Muscle of leg (tissue), 11 donors: Measurements from ENCODE around the gene ZNF618. TPM values are rescaled to one million over a fixed set of nuclear protein-coding genes. Genes with fewer than 3 reads are reported as not detected.
A peak's percentile ranks its signal among the peaks of the same experiment; 100 is the strongest.

ENCODE experiments used
- DNase-seq: peaks from one replicate; pipeline ENCODE4 v3.0.0; 2013
- H3K27ac ChIP-seq: one replicate; pipeline ENCODE4 v1.5.1; 2013; ENCODE audit warnings: mild to moderate bottlenecking, low read length, control low read depth
- H3K27me3 ChIP-seq: one replicate; pipeline ENCODE4 v1.6.1; 2013; ENCODE audit warnings: low read length; ENCODE audit not compliant: control insufficient read depth, insufficient read depth
- H3K36me3 ChIP-seq: one replicate; pipeline ENCODE4 v1.6.1; 2013; ENCODE audit warnings: low read length; ENCODE audit not compliant: control insufficient read depth, insufficient read depth
- H3K4me1 ChIP-seq: one replicate; pipeline ENCODE4 v1.6.1; 2013; ENCODE audit warnings: low read length; ENCODE audit not compliant: control insufficient read depth, insufficient read depth
- H3K4me3 ChIP-seq: one replicate; pipeline ENCODE4 v1.5.1; 2013; ENCODE audit warnings: low read length, control low read depth
- H3K9me3 ChIP-seq: replicated peaks from 2 replicates; pipeline ENCODE4 v1.6.1; 2013; ENCODE audit warnings: low read depth, low read length; ENCODE audit not compliant: control insufficient read depth
- WGBS: methylation state at CpG from one replicate; pipeline ENCODE4 v1.1.5; 2013; ENCODE audit warnings: missing lambda C conversion rate; ENCODE audit not compliant: insufficient coverage; 5-methylcytosine and 5-hydroxymethylcytosine counted together
- polyA plus RNA-seq, 8 donors: library from polyadenylated mRNA; unstranded; fragments of 120-200 nt; gene quantifications; one replicate each; pipeline versions ENCODE4 v1.2.1 to v1.2.3, GENCODE V29; 2013; ENCODE audit warnings: inconsistent platforms in 1 of 8, low replicate concordance in 1 of 8; ENCODE audit not compliant: insufficient read length in 8 of 8, insufficient read depth in 1 of 8
- total RNA-seq: library from RNA; stranded (reverse); fragments of 120-200 nt; gene quantifications from one replicate; pipeline ENCODE4 v1.2.4, GENCODE V29; 2013

ZNF618 gene
- total and polyA plus RNA-seq, 9 donors, result 6.4 to 21.8 (median 16.1) TPM

- Histone ChIP-seq H3K4me3 (no peak overlapping the region), H3K9me3 (peaks cover 2% of the 10 kb centered on the region), H3K36me3 (peaks cover 60% of the 10 kb centered on the region), H3K27me3 (peaks cover 2% of the 10 kb centered on the region), H3K4me1 (peaks cover 53% of the 10 kb centered on the region), H3K27ac (no peak overlapping the region)
- DNase-seq, result no peak
- 92% methylated on average over 9 of the region's 12 CpGs for WGBS
Observed at GRCh38 chr9:114001794-114002261, 125.7 kb downstream of the ZNF618 start.

DNA sequence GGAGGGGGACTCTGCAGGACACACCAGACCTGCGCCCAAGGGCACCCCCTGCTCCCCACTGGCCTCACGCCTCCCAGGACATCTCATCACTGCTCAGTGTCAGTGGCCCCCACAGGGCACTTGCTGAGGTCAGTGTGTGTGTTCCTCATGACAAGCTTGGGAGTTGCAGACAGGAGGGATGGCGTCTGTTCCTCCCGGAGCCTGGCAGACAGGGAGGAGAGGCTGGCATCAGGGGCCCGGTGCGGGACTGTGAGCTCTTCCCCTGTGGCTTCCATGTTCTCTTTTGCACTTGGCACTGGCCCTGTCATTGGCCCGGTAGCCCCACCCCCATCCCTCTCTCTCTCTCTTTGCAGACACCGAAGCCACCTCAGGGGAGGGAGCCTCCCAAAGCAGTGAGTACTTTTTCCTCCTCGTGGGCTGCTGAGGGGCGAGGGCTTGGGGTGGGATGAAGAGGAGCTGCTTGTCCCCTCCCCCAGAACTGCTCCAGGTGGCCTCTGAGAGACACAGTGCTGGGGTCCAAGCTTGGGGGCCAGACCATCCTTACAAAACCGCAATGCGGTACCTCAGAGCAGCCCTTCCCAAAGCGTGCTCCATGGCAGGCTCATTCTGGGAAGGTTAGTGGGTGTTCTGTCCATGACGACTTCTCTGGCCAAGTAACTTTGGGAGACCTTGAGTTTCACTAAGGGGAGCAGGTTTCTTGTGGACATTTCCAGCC lies 126.3 kb downstream of the ZNF618 start:
- H3K4me1 ChIP-seq, result peaks cover 51% of the 10 kb centered on the region
- H3K4me3 ChIP-seq, result no peak overlapping the region
- peaks cover 64% of the 10 kb centered on the region for H3K36me3 ChIP-seq
- WGBS, result 80% methylated on average over 4 of the region's 14 CpGs
- no peak overlapping the region for H3K27ac ChIP-seq
- no peak for DNase-seq
- H3K27me3 ChIP-seq, result peaks cover 2% of the 10 kb centered on the region
- H3K9me3 ChIP-seq, result peaks cover 2% of the 10 kb centered on the region

DNA sequence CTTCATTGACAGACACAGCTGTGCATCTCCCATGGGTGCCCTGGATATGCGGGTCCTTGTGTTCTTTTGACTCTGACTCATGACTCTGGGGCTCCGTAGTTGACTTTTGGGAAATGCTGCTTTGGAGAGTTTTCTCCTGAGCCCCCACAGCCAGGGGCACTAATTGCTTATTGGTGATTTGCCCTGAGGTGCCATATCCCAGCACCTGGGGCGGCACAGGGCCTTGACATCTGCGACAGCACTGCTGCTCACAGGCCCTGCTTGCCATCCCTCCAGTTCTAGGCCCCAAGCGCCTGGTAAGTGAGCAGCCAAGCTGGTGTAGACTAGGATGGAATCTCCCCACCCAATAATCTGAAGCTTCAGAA lies 126.9 kb downstream of the ZNF618 start:
- peaks cover 2% of the 10 kb centered on the region for H3K27me3 ChIP-seq
- peak overlapping the region; percentile 13 for H3K27ac ChIP-seq
- peaks cover 63% of the 10 kb centered on the region for H3K36me3 ChIP-seq
- H3K4me1 ChIP-seq, result peaks cover 46% of the 10 kb centered on the region
- DNase-seq, result no peak
- peaks cover 2% of the 10 kb centered on the region for H3K9me3 ChIP-seq
- 88% methylated on average over 4 of the region's 5 CpGs for WGBS
- no peak overlapping the region for H3K4me3 ChIP-seq

DNA sequence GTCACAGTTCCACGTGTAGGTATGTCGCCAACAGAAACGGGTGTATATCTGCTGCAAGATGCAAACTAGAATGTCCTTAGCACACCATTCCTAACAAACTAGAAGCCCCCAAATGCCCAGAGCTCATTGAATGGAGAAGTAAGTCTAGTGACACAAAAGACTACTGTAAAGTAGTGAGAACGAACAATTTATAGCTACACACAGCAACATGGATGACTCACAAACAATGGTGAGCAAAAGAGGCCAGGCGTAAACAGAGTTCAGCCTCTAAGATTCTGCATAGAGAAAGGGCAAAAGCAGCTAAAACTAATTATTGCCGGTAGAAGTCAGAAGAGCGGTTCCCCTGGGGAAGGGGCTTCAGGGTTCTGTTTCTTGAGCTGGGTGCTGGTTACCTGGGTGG lies 127.2 kb downstream of the ZNF618 start:
- Histone ChIP-seq H3K4me3 (no peak overlapping the region), H3K27me3 (peaks cover 2% of the 10 kb centered on the region)

DNA sequence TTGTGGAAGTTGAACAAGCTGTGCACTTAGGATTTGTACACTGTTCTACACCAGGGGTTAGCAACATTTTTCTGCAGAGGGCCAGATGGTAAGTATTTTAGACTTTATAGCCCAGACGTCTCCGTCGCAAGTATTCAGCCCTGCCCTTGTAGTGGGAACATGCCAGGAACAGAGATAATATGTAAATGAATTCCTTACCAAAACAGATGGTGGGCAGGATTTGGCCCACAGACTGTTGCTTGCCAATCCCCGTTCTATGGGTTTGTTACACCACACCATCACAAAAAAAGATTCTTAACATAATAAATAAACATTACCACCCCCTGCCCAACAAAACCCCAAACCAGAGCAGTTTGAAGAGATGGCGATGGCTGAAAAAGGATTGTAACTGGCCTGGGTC lies 127.6 kb downstream of the ZNF618 start:
- no peak for DNase-seq
- H3K36me3 ChIP-seq, result peaks cover 63% of the 10 kb centered on the region
- WGBS, result no CpG with 5 or more reads among the region's 5 CpGs
- peak overlapping the region; percentile 89 for H3K27ac ChIP-seq
- H3K4me3 ChIP-seq, result no peak overlapping the region
- H3K4me1 ChIP-seq, result peaks cover 38% of the 10 kb centered on the region
- H3K9me3 ChIP-seq, result peaks cover 2% of the 10 kb centered on the region
- peaks cover 2% of the 10 kb centered on the region for H3K27me3 ChIP-seq

More for the DNA sequence above, 127.2 kb downstream of the ZNF618 start:
- Histone ChIP-seq H3K27ac (peak overlapping the region; percentile 89), H3K36me3 (peaks cover 62% of the 10 kb centered on the region), H3K9me3 (peaks cover 2% of the 10 kb centered on the region), H3K4me1 (peaks cover 42% of the 10 kb centered on the region)
- no peak for DNase-seq
- WGBS, result 80% methylated on average over 3 of the region's 7 CpGs

DNA sequence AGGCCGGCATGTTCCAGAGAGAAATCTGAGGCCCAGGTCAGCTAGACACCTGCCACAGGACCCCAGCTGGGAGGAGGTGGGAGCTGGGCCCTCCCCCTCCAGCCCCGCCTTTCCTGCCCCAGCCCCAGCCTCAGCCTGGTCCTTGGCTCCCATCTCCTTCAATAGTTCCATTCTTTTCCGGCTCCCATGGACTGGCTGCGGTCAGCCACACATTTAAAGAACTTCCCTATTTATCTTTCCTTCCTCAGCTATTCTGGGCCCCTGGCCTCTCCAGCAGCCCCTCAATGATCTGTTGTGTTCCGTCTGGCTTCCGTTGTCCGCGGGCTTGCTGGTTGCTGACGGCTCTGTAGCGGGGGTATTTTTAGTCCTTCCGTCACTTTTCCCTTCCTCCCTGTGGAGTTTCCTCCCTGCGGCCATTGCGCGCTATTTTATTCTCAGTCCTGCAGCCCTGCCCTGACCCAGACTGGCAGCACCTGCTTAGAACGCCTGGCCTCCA lies 128.2 kb downstream of the ZNF618 start:
- Histone ChIP-seq H3K27ac (peak overlapping the region; percentile 89), H3K27me3 (peaks cover 2% of the 10 kb centered on the region), H3K9me3 (peaks cover 2% of the 10 kb centered on the region), H3K4me3 (no peak overlapping the region), H3K36me3 (peaks cover 68% of the 10 kb centered on the region), H3K4me1 (peaks cover 35% of the 10 kb centered on the region)
- WGBS, result 79% methylated on average over 9 of the region's 15 CpGs
- DNase-seq, result peak; percentile 90

DNA sequence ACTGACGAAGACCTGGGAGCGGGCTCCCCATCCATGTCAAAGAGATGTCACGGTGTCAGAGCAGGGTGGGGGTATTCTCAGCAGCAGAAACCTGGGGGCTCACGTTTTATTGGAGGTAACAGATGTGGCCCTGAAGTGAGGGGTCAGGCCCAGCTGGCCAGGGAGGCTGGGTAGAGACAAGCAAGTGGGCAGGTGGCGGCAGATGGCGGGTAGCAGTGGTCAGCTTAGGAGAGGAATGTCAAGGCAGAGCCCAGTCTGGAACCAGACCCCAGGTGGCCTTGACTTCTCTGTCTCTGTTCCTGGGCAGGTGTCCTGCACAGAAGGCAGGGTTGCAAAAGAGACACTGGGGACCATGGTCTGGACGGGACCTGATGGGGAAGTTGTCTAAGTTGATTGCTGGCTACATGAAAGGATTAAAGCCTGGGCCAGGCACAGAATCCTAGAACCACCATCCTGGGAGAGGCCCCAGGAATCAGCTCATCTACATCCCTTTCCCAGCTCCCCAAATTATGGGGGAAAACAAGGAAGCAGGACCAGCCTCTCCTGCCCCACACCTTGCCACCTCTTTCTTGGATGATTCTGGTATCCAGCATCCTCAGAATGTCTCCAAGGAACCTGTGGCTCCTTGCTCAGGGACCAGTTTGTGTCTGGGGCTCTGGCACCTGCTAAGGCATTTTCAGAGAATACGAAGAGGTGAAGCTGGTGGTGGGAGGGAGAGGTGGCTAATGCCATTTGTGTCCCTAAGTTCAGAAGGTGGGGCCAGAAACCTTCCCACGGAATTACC lies 129.5 kb downstream of the ZNF618 start:
- WGBS, result 96% methylated on average over 8 of the region's 9 CpGs
- no peak for DNase-seq
- Histone ChIP-seq H3K4me3 (no peak overlapping the region), H3K36me3 (peaks cover 65% of the 10 kb centered on the region), H3K9me3 (peaks cover 2% of the 10 kb centered on the region), H3K4me1 (peaks cover 35% of the 10 kb centered on the region), H3K27me3 (peaks cover 2% of the 10 kb centered on the region), H3K27ac (no peak overlapping the region)

- no peak for DNase-seq
- H3K4me1 ChIP-seq, result peaks cover 38% of the 10 kb centered on the region
Observed at GRCh38 chr9:114006155-114006550, 130.0 kb downstream of the ZNF618 start.

DNA sequence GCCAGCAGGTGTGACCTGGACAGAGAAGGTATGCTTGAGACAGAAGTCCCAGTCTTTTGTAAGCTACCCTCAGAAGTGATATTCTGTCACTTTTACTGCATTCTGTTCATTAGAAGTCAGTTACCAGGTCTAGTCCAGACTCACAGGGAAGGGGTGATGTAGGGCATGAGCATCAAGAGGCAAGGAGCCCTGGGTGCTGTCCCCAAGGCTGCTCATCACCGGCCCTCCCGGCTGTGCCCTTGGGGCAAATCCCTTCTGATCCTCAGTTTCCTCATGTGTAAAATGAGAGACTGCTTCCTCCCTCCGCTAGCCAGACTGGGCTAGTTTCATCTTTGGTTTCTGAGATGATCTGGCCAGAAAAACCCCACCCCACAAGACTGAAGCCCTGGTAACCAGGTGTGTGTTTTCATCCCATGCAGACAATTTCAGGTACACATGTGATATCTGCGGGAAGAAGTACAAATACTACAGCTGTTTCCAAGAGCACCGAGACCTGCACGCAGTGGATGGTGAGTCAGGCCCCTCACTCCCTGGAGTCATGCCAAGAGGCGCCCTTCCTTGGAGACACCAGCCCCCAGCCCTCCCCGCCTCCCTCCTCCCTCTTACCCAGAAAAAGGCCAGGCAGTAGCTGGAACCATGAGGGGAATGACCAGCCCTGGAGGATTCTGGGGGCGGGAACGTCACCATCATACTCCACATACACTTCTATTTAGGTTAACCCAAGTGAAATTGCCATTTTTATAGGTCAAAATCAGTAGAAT lies 131.0 kb downstream of the ZNF618 start:
- Histone ChIP-seq H3K9me3 (peaks cover 2% of the 10 kb centered on the region), H3K27ac (no peak overlapping the region), H3K4me3 (no peak overlapping the region), H3K27me3 (peaks cover 2% of the 10 kb centered on the region), H3K4me1 (peaks cover 36% of the 10 kb centered on the region), H3K36me3 (peaks cover 64% of the 10 kb centered on the region)
- DNase-seq, result no peak
- 77% methylated on average over 4 of the region's 10 CpGs for WGBS

More at GRCh38 chr9:114006155-114006550, 130.0 kb downstream of the ZNF618 start:
- Histone ChIP-seq H3K4me3 (no peak overlapping the region), H3K36me3 (peaks cover 64% of the 10 kb centered on the region), H3K9me3 (peaks cover 2% of the 10 kb centered on the region), H3K27ac (no peak overlapping the region), H3K27me3 (peaks cover 2% of the 10 kb centered on the region)
- 100% methylated on average over 1 of the region's 4 CpGs for WGBS
